Raji (cell line): ENCODE data around the gene ASB15.

Source experiments
- POLR2A ChIP-seq: IDR thresholded peaks from 2 replicates; pipeline ENCODE4 v1.6.1; 2011; ENCODE audit warnings: low read depth, low read length, control low read depth; ENCODE audit not compliant: insufficient read depth

Gene ASB15

DNA sequence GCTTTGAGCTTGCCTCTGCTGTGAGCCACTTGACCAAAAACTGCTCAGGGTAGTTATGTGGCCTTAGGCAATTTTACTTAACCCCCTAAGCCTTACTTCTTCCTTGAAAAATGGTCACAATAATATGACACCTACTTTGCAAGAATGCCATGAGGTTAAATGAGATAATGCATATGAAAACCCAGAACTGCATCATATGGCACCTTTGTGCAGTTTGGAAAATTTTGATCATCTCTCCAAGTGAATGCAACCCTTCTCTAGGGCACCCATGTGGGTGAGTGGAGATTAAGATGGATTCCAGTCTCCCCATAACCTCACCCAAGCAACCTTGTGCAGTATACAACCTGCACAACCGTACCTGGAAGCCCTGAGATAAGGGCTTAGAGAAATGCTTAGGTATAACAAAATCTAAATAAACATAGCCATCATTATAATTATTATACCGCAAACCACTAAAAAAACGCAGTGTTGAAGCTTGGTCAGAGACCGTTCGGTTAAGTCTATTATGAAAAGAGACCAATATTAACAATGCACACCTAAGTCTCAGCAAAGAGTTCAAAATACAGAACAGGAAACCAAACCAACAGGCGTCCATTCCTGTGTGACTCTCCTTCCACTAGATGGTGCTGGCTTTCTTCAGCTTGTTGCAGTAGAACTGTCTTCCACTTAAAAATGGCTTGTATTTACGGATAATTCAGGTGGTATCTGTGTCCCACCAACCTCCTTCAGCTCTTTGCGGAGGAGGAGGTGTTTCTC lies 21.0 kb upstream of the ASB15 start:
- no peak for TF ChIP-seq POLR2A

DNA sequence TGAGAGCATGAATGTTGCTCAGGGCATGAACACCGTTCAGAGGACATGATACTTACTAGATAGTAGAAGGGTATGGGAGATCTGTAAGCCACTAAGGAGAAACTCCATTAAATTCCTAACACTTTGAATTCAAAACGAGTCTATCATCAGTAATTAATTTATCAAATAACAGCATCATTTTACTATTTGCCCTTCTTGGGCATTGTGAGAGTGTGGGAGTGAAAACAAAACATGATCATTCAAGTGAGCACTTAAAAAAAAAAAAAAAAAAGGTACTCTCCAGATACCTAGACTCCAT lies 20.5 kb upstream of the ASB15 start:
- TF ChIP-seq POLR2A = no peak

DNA sequence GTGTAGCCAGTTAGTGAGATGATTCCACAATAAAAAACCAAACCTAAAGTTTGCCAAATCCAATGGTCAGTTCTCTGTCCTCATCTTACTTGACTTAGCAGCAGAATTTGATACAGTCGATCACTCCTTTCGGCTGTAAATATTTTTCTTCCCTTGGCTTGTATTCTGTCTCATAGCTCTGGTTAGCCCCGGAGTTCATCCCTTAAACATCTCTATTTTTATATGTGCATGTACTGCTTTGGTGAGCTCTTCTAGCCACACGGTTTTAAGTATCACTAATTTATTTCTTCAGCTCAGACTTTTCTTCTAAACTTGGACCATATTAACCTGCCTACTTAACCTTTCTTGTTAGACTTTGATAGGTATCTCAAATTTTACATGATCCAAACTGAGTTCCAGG lies 17.8 kb upstream of the ASB15 start:
- no peak for TF ChIP-seq POLR2A

DNA sequence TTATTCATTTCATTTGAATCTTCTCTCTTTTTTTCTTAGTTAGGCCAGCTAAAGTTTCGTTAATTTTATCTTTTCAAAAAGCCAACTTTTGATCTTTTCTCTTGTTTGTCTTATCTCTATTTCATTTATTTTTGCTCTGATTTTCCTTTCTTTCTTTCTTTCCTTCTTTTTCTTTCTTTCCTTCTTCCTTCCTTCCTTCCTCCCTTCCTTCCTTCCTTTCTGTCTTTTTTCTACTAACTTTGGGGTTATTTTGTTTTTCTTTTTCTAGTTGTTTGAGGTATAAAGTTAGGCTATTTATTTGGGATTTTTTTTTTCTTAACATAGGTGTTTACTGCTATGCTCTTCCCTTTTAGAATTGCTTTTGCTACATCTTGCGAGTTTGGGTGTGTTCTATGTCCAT lies 13.2 kb upstream of the ASB15 start:
- no peak for TF ChIP-seq POLR2A

DNA sequence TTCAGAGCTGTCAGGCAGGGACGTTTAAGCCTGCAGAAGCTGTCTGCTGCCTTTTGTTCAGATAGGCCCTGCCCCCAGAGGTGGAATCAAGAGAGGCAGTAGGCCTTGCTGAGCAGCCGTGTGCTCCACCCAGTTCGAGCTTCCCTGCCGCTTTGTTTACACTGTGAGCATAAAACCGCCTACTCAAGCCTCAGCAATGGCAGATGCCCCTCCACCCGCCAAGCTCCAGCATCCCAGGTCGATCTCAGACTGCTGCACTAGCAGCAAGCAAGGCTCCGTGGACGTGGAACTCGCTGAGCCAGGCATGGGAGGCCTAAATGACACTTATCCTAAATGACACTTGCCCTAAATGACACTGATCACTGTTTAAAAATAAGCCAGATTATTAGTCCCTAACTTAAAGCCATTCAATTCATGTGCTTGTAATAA lies 6.8 kb upstream of the ASB15 start:
- no peak for TF ChIP-seq POLR2A

DNA sequence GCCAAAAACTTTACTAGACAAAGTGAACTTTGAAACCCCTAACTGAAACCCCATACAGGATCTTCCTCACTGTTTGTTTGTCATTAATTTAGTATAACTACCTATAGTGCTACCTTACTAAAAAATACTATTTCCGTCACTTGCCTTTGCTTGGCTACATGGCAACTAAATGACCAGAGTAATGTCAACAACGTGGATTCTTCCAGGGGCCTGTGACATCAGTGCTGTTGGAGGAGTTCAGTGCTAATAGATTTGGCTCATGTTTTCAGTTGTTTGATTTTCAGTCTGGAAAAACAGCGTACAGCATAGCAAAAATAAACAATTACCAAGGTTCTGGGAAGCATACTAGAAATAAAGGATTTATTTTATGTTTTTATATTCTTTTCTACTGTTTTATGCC lies 3.0 kb upstream of the ASB15 start:
- TF ChIP-seq POLR2A = no peak

DNA sequence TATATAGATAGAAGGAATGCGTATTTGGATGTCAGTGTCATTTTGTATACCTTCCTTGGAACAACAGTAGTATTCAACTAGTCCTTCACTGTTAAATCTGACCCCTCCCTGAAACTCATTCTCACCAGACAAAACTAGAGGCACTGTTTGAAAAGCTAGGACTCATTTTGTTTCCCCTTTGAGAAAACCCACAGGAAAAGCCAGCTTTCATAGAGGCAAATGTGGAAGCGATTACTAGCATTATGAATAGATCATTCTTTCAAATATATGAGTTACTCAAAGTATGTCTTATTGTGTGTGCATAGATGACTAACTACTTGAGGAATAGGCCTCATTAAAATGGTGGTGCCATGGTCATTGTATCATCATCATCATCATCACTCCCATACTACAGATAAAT lies 1.9 kb upstream of the ASB15 start:
- no peak for TF ChIP-seq POLR2A

DNA sequence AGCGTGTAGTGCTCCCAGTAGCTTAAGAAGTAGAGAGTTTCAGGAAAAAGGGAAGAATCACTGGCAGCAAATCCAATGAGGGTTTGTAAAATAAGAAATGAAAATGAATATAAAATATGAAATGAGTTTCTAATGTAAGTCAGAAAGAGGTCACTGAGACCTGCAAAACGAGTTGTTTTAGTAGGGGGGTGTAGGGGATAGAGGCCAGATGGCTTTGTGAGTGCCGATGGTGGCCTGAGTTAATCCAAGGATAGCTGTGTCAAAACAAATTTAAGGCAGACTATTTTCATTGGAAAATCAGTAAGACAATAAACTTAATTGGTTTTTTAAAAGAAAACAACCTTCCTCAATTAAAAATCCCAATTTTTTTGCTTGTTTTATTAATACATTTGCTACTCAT lies 745 bp upstream of the ASB15 start:
- TF ChIP-seq POLR2A = no peak

DNA sequence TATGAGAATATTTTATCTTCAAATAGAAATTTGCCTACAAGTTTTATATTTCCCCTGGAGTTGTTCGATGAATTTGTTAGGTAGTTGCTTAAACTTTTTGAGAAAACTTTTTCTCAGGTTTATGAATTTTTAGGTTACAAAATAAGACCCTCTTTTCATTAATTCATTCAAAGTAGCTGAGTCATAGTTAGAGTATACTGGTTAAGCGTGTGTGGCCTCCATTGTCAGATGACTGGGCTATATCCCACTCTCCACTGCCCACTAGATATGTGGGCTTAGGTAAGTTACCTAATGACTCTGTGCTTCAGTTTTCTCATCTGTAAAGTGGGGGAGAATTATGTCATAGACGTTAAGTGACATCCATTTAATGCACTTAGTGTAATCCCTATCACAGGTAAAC lies 1.0 kb downstream of the ASB15 start:
- no peak for TF ChIP-seq POLR2A

DNA sequence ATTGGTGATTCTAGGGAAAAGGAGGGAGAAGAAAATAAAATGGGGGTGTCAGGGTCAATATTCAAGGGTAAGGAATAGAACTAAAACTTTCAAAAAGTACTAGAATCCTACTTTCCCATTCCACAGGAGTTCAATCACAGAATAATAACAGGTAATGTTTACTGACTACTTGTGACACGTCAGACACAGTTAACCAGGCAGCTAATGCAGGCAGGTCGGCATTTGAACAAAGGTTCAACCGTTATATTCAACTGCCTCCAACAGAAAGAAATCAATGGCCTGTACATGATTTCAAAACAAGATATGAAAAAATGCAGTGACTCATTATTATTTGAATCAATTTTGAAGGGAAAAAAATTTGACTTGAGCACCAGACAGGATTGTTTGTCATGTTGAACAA lies 3.1 kb downstream of the ASB15 start:
- no peak for TF ChIP-seq POLR2A

DNA sequence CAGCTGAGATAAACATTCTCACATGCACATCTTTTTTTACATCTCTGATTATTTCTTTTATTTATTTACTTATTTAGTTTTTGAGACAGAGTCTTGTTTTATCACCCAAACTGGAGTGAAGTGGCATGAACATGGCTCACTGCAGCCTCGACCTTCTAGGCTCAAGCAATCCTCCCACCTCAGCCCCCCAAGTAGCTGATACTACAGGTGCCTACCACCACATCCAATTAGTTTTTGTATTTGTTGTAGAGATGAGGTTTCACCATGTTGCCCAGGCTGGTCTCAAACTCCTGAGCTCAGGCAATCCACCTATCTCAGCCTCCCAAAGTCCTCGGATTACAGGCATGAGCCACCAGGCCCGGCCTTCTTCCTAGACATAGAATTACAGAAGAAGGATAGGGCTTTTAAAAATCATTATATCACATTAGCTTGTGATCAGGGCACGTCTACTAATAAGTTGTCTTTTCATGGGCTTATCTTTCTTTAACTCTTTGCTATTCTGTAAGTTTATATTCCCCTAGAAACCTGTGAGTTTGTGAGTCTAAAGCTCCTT lies 5.9 kb downstream of the ASB15 start:
- TF ChIP-seq POLR2A = no peak

DNA sequence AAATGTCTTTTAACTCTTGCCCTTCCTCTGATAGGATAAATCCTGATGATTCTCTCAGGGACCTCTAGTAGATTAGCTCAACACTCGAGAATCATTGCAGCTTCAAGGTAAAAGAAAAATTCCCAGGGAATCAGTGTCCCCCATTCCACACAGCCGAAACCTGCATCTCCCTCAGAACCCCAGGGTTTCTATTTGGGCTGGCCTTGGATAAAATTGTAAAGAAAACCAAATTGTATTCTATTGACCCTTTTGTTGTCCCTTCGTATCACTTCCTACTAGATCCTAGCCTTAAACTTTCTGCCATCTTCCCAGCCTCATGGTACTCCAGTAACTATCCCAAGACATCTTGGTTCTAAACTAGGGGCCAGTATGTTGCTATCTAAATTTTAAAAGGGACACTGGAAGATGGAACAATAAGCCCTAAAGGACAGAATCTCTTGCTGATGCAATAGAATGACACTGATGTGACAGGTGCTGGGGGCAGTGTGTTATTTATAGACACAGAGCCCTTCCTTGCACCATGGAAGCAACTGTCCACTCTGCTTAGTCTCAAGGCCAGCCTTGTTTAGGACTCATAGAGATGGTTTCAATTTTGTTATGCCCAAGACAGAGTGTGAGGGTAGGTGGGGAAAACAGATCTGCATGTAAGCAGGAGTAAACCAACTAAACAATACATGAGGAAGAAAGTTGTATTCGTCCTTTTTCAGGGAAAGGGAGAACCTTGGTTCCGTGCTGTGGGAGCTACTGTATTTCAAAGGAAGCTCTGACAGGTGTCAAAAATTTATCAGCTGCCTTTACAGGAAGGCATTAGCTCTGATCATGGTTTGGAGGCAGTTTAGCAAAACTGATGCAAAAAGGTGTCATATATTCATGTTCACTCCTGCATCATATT lies 7.6 kb downstream of the ASB15 start:
- TF ChIP-seq POLR2A = no peak

DNA sequence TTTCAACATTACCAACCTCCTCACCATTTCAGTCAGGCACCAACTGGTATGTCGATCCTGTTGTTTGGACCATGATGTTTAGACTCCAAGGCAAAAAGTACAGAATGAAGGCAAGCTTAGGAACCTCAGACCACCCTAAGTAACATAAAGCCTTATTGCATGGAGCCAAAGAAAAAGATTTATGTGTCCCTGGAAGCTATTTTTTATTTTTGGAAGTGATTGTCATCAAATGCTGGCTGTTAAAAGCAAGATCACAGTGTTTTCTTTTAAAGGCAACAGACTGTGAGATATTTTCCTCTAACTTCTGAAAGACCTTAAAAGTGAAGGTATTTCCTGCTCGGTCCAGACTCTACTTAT lies 8.2 kb downstream of the ASB15 start:
- no peak for TF ChIP-seq POLR2A

DNA sequence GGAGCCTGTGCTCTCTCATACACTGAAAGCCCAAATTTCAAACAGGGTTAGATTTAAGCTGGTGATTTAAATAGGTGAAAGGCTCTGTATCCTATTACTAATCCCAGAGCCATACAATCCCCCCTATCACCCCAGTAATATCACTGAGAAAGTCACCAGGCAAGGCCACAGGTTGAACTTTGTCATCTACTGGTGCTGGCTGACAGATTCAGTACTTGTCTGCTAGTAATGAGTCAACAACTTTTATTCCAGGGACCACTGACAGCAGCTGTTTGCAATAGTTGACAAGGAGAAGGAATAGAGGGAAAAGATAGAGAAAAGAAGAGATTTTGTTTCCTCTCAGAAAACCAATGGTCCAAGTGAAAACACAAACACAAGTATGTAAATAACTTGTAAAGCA lies 10.4 kb downstream of the ASB15 start:
- TF ChIP-seq POLR2A = no peak

DNA sequence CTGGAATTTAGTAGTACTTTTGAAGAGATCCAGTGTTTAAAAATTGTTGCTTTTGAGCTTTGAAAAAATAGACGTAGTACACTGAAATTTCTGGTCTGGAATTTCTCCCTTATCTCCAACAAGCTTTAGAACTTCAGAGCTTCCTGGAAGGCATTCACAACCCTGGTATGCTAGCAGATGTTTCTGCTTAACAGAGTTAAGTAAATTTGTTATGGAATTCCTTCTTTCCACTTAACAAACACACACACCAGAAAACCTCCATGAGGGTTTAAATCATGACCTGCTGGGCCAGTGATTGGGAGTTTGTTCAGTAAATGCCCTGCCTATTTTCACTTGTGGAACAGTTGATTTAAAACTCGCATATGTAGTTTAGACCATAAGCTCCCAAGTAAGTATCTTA lies 13.7 kb downstream of the ASB15 start:
- no peak for TF ChIP-seq POLR2A

DNA sequence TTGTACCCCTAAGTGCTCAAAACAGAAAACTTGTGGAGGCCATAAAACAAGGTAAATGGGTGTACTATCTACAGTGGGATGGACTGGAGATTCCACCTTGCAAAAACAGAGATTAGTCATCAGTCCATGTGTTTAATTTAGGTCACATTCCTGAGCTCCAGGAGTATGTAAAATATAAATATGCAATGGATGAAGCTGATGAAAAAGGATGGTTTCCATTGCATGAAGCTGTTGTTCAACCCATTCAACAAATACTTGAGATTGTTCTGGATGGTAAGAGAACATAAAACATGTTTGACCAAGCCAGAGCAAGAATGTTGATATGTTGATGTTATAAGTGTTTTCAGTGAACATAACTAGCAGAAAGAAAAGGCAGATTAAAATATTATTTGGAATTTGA lies 14.6 kb downstream of the ASB15 start:
- no peak for TF ChIP-seq POLR2A
